GM13977 (cell line): ENCODE measurements around the gene SEZ6.

Experiments
- DNase-seq: peaks from one replicate; pipeline ENCODE4 v3.0.0; 2012; ENCODE audit warnings: low spot score
- in situ Hi-C: fragments of 300-500 bp; cut with MboI; formaldehyde crosslinking; loops from one replicate; pipeline ENCODE4 v1.12.0; 2022; ENCODE audit warnings: low sequenced_read_pairs, low pct_unique_long_range_greater_than_20kb, mixed read lengths, inconsistent platforms; ENCODE audit not compliant: unreplicated experiment
- TF ChIP-seq, protein P1 (sequence below): IDR thresholded peaks from 2 replicates; pipeline ENCODE4 v1.5.1; 2012; ENCODE audit warnings: mild to moderate bottlenecking, control low read depth; ENCODE audit not compliant: insufficient read depth; ENCODE audit errors: extremely low read depth, missing control alignments

SEZ6 gene

DNA sequence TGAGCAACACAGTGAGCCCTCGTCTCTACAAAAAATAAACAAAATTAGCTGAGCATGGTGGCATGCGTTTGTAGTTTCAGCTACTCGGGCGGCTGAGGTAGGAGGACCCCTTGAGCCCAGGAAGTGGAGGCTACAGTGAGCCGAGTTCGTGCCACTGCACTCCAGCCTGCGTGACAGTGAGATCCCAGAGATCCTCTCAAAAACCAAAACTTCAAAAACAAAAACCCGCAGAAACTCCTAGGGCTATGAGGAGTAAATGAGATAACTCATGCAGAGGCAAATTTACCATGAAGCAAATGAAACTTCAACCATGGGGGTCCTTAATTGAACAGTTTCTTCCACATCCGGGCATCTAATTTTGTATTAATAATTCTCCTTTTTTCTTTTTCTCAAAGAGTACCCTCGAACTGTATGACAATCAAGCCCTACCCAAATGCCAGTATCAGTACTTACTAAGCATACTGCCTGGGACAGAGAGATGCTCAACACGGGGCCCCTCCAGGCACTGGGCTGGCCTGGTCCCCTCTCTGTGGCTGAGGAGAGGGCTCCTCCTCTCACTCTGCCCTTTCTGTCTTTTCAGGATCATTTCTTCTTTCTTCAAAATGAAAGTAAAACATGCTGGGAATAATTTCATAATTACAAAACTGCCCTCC is 36.3 kb upstream of the SEZ6 start:
- in situ Hi-C loops = no loop called here
- DNase-seq = no peak
- TF ChIP-seq, protein P1, sequence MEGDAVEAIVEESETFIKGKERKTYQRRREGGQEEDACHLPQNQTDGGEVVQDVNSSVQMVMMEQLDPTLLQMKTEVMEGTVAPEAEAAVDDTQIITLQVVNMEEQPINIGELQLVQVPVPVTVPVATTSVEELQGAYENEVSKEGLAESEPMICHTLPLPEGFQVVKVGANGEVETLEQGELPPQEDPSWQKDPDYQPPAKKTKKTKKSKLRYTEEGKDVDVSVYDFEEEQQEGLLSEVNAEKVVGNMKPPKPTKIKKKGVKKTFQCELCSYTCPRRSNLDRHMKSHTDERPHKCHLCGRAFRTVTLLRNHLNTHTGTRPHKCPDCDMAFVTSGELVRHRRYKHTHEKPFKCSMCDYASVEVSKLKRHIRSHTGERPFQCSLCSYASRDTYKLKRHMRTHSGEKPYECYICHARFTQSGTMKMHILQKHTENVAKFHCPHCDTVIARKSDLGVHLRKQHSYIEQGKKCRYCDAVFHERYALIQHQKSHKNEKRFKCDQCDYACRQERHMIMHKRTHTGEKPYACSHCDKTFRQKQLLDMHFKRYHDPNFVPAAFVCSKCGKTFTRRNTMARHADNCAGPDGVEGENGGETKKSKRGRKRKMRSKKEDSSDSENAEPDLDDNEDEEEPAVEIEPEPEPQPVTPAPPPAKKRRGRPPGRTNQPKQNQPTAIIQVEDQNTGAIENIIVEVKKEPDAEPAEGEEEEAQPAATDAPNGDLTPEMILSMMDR = no peak

DNA sequence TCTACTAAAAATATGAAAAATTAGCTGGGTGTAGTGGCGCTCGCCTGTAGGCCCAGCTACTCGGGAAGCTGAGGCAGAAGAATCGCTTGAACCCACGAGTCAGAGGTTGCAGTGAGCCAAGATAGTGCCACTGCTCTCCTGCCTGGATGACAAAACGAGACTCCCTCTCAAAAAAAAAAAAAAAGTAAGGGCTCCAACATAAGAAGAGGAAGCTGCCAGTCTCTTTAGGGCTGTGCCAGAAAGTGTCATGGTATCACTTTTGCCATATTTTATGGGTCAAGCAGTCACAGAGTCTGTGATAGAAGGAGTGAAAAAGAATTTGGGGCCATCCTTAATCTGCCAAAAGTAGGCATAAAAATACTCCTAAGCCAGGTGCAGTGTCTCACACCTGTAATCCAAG is 35.7 kb upstream of the SEZ6 start:
- in situ Hi-C loops = no loop called here
- TF ChIP-seq, protein P1 = no peak
- no peak for DNase-seq

DNA sequence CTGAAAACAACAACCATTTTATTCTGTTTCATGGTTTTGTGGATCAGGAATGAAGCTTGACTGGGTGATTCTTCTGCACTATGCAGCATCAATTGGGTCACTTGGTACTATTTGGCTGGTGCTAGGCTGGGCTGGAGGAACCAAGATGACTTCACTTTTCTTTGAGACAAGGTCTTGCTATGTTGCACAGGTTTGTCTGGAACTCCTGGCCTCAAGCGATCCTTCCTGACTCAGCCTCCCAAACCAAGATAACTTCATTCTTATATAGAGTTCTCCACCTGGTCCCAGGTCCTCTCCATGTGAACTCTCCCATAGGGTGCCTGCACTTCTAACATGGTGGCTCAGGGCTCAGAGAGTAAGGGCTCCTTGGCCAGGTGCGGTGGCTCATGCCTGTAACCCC is 35.3 kb upstream of the SEZ6 start:
- in situ Hi-C loops = no loop called here
- TF ChIP-seq, protein P1 = no peak
- no peak for DNase-seq

DNA sequence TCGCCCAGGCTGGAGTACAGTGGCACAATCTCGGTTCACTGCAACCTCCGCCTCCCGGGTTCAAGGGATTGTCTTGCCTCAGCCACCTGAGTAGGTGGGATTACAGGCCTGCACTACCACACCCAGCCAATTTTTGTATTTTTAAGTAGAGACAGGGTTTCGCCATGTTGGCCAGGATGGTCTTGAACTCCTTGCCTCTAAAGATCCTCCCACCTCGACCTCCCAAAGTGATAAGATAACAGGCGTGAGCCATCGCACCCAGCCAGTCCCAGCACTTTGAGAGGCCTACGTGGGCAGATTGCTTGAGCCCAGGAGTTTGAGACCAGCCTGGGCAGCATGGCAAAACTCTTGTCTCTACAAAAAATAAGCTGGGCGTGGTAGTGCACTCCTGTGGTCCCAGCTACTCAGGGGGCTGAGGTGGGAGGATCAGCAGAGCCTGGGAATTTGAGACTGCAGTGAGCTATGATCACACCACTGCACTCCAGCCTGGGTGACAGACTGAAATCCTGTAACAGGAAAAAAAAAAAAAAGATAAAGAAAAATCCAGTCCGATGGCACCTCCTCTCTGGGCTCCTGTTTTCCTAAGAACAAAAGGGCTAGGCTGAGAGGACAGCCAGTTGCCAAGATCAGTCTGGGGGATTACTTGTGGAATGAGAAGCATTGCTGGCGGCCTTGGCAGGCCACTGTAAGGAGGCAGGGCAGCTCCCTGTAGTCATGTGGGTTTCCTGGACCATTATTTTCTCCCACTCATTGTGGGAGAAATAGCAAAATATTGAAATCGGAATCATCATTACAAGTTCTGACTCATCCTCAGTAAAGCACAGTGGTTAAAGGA is 34.1 kb upstream of the SEZ6 start:
- DNase-seq = no peak
- in situ Hi-C loops = no loop called here
- TF ChIP-seq, protein P1 = no peak

DNA sequence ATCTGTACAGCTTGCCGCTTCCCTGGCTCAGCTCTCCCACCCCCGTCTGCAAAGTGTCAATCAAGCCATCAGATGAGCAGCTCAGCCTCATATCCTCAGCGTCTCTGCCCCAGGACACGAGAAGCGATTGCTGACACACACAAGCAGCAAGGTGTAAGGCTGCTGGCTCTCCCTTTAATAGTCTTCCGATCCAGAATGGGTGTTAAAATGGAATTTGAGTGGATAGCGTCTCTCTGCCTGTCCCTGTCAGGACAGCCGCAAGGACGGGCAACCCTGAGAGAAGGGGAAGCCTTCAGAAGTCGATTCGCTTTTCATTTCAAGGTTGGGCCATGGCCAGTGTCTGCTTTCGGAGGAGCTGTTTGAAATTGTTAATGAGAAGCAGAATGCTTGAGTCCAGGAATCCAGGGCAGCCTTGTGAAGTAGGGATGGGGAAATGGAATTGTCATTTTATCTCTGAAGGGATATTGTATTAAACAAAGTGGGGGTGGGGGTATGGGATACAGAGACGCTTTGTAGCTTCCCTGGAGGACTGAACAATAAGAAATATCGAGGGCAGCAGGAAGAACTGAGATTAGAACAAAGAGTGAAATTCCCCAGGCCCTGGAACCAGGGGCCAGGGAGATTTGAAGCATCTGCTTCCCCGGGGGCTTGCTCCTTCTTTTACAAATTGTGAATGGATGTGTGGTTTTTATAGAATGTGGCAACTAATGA is 32.4 kb upstream of the SEZ6 start:
- in situ Hi-C loops = no loop called here

DNA sequence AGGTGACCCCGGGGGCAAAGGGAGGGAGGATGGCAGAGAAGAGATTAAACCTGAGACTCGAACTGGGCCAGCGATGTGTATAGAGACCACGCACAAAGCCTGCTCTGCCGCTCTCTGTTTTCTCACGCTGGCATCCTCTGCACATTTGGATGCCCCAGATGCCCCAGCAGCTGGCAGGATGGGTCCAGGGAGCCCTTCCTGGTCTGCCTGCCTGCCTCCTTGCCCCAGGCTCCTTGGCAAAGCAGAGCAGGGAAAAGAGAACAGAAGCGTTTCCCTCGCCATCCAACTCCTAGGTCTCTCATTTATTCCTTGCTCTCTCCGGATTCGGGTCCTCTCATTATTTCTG is 31.9 kb upstream of the SEZ6 start:
- in situ Hi-C loops = no loop called here
- DNase-seq = no peak
- TF ChIP-seq, protein P1 = no peak

More for the DNA sequence above, 32.4 kb upstream of the SEZ6 start:
- no peak for DNase-seq
- TF ChIP-seq, protein P1 = no peak
